Breast epithelium (tissue), 4 donors: ENCODE data around the gene PRKN. TPM values are rescaled to one million over a fixed set of nuclear protein-coding genes. Genes with fewer than 3 reads are reported as not detected.

Experiments
- DNase-seq, 2 donors: peaks; one replicate each; pipeline ENCODE4 v3.0.0-alpha.2; 2019; ENCODE audit warnings: low spot score in 2 of 2
- H3K27ac ChIP-seq, 2 donors: fragments of 200-600 bp; sonication (generic) in 1 of 2; one replicate each; pipeline ENCODE4 v1.5.1; 2016 to 2019; ENCODE audit warnings: mild to moderate bottlenecking in 1 of 2
- H3K27me3 ChIP-seq, 2 donors: fragments of 200-600 bp; sonication (generic) in 1 of 2; one replicate each; pipeline versions ENCODE4 v1.5.1 to v1.6.0; 2017 to 2019; ENCODE audit warnings: control low read depth in 1 of 2, mild to moderate bottlenecking in 1 of 2
- H3K36me3 ChIP-seq: fragments of 200-600 bp; one replicate; pipeline ENCODE4 v1.5.1; 2019
- H3K4me1 ChIP-seq, 2 donors: fragments of 200-600 bp; sonication (generic); one replicate each; pipeline ENCODE4 v1.5.1; 2016 to 2019; ENCODE audit warnings: control low read depth in 1 of 2
- H3K4me3 ChIP-seq, 3 donors: fragments of 200-600 bp; sonication (generic); 1 replicate in 2 of 3; 2 replicates in 1 of 3; pipeline ENCODE4 v1.5.1; 2016 to 2019; ENCODE audit warnings: mild to moderate bottlenecking in 3 of 3, moderate library complexity in 2 of 3
- H3K9me3 ChIP-seq, 2 donors: fragments of 200-600 bp; sonication (generic) in 1 of 2; one replicate each; pipeline ENCODE4 v1.5.1; 2016 to 2019; ENCODE audit warnings: control low read depth in 1 of 2
- CTCF ChIP-seq, 3 donors: fragments of 450-650 bp; IDR thresholded peaks; one replicate each; pipeline ENCODE4 v1.5.1; 2016 to 2017; ENCODE audit warnings: antibody characterized with exemption in 3 of 3, mild to moderate bottlenecking in 3 of 3, moderate library complexity in 3 of 3
- POLR2A ChIP-seq: fragments of 450-650 bp; IDR thresholded peaks from one replicate; pipeline ENCODE4 v1.6.1; 2016; ENCODE audit warnings: antibody characterized with exemption, mild to moderate bottlenecking, moderate library complexity
- POLR2AphosphoS5 ChIP-seq, 3 donors: sonication (generic); formaldehyde crosslinking; IDR thresholded peaks; one replicate each; pipeline ENCODE4 v1.6.1; 2017; ENCODE audit warnings: antibody characterized with exemption in 3 of 3
- intact Hi-C: fragments of 100-400 bp; cut with DNase I; formaldehyde crosslinking; loops from one replicate; pipeline ENCODE4 v1.15.1; 2023; ENCODE audit warnings: low total_unique reads
- total RNA-seq, 3 donors: library from RNA; depleted of rRNA; stranded (reverse); fragments of >200 nt; gene quantifications; one replicate each; pipeline ENCODE4 v1.1.0, GENCODE V29; 2016

Gene PRKN
- total RNA-seq, 3 donors from 2014 or later: 7.2 to 19.0 (median 11.2) TPM

DNA sequence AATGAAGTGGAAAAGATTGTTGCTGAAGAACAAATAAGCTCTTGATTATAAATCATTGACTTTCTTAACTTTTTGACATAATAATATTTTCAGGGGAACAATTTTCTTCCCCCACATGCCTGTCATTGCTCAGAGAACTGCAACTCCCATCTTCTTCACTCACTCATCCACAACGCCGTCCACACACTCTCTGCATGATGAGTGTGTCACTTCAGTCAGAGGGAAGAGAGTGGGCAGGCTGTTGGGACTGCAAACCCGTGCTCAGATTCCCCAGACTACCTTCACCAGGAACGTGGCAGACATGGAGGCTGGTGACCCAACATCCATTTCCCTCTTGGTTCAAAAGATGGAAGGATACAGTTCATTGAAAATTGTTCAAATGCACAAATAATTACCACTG is 650.8 kb downstream of the PRKN start:
- H3K36me3 ChIP-seq: no peaks in the 10 kb centered on the region
- DNase-seq: no peak
- no peaks in the 10 kb centered on the region for H3K4me1 ChIP-seq
- intact Hi-C loops: no loop called here
- no peaks in the 10 kb centered on the region for H3K9me3 ChIP-seq
- H3K27me3 ChIP-seq: no peaks in the 10 kb centered on the region
- no peak overlapping the region for H3K4me3 ChIP-seq
- no peak overlapping the region for H3K27ac ChIP-seq
- no peak for TF ChIP-seq POLR2A
- no peak for TF ChIP-seq CTCF (IDR thresholded peaks at IDR 0.05)
- TF ChIP-seq POLR2AphosphoS5 (IDR thresholded peaks at IDR 0.05): no peak

DNA sequence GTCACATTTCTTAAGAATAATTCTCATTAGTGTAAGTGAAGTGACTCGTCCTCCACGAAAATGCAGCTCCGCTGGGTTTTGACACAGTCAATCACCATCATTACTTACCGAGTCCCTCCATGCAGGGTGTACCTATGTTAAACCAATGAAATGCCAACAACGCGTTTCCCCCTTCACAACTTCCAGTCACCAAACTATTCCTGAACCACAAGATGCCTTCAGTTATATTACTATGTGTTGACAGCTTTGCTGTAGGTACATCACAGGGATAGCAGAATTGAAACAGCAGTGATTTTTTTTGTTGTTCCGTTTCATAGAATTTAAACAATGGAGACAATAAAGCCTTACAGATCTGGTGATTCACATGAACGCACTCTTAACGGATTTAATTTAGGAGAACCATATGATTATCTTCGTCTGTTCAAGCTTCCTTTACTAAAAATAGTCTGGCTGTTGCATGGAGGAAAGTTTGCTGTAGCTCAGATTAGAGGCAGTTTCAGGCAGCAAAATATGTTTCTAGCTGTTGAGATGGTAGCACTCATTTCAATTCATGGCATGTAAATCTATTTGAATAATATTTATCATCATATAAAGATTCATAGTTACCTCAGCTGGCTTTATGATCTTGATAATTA is 652.8 kb downstream of the PRKN start:
- no peak for DNase-seq
- H3K4me3 ChIP-seq: no peak overlapping the region
- no peaks in the 10 kb centered on the region for H3K36me3 ChIP-seq
- H3K27ac ChIP-seq: no peak overlapping the region
- intact Hi-C loops: no loop called here
- H3K4me1 ChIP-seq: no peaks in the 10 kb centered on the region
- TF ChIP-seq CTCF (IDR thresholded peaks at IDR 0.05): no peak
- no peak for TF ChIP-seq POLR2AphosphoS5 (IDR thresholded peaks at IDR 0.05)
- TF ChIP-seq POLR2A: no peak
- peaks cover 0 to 11% of the 10 kb centered on the region in 2 donors for H3K9me3 ChIP-seq
- no peaks in the 10 kb centered on the region for H3K27me3 ChIP-seq

DNA sequence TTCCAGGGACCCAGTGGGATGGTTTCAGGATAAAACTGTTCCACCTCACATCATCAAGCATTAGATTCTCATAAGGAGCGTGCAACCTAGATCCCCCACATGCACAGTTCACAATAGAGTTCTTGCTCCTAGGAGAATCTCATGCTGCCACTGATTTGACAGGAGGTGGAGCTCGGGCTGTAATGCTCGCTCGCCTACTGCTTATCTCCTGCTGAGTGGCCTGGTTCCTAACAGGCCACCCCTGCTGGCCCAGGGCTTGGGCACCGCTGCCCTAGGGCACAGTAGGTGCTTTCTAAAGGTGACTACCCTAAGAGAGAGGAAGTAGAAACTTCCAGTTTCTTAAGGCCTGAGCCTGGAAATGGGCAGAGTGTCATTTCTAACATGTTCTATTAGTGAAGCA is 656.9 kb downstream of the PRKN start:
- H3K27ac ChIP-seq: no peak overlapping the region
- no peaks in the 10 kb centered on the region for H3K27me3 ChIP-seq
- intact Hi-C loops: no loop called here
- H3K4me3 ChIP-seq: no peak overlapping the region
- DNase-seq: no peak
- H3K9me3 ChIP-seq: peaks cover 0 to 29% of the 10 kb centered on the region in 2 donors
- no peak for TF ChIP-seq POLR2AphosphoS5 (IDR thresholded peaks at IDR 0.05)
- TF ChIP-seq CTCF (IDR thresholded peaks at IDR 0.05): no peak
- TF ChIP-seq POLR2A: no peak
- H3K4me1 ChIP-seq: no peaks in the 10 kb centered on the region
- no peaks in the 10 kb centered on the region for H3K36me3 ChIP-seq

DNA sequence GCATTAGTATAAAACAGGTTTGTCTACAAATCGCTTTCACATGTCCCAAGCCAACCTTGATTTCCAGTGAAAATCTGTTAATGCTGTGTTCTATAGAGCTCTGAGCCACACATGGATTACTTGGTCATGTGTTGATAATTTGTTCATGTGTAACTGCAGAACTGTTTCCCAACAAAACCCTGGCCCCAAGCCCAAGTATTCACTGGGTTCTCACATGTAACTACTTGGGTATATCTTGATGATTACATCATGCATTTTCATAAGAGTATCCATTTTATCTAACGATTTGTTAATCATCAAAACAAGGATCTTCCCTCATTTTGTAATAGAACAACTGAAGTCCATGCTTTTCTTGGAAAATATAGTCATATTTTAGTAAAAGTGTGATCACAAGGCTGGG is 657.6 kb downstream of the PRKN start:
- H3K27me3 ChIP-seq: no peaks in the 10 kb centered on the region
- H3K36me3 ChIP-seq: no peaks in the 10 kb centered on the region
- H3K4me3 ChIP-seq: no peak overlapping the region
- intact Hi-C loops: no loop called here
- H3K4me1 ChIP-seq: no peaks in the 10 kb centered on the region
- no peak for DNase-seq
- H3K27ac ChIP-seq: no peak overlapping the region
- TF ChIP-seq CTCF (IDR thresholded peaks at IDR 0.05): no peak
- no peak for TF ChIP-seq POLR2AphosphoS5 (IDR thresholded peaks at IDR 0.05)
- no peak for TF ChIP-seq POLR2A
- peaks cover 0 to 29% of the 10 kb centered on the region in 2 donors for H3K9me3 ChIP-seq

- Histone ChIP-seq H3K36me3 (no peaks in the 10 kb centered on the region), H3K4me3 (no peak overlapping the region), H3K4me1 (no peaks in the 10 kb centered on the region), H3K9me3 (peaks cover 0 to 29% of the 10 kb centered on the region in 2 donors), H3K27ac (no peak overlapping the region), H3K27me3 (no peaks in the 10 kb centered on the region)
- no peak for DNase-seq
- intact Hi-C loops: no loop called here
- TF ChIP-seq POLR2A (no peak), POLR2AphosphoS5 (IDR thresholded peaks at IDR 0.05) (no peak), CTCF (IDR thresholded peaks at IDR 0.05) (no peak)
Measured at GRCh38 chr6:162068340-162068739, 659.2 kb downstream of the PRKN start.
